ENCODE data around the gene XIRP2.
"Not testable (repeated sequence)": the region's sequence is repeated elsewhere in the genome, so short reads cannot be mapped to it uniquely, and the experiment has no call there.

The XIRP2 gene

GRCh38 chr2:167103028-167103756 lies 214.9 kb downstream of the XIRP2 start:
- TF ChIP-seq CTCF (IDR thresholded peaks at IDR 0.05): no peak
- no peak for DNase-seq
- Mint-ChIP-seq H3K36me3 (ENCODE audit: low read depth) (no peaks in the 10 kb centered on the region), H3K4me3 (no peak overlapping the region), H3K4me1 (no peaks in the 10 kb centered on the region), H3K27ac (no peak overlapping the region), H3K27me3 (ENCODE audit: low read depth, poor library complexity) (no peaks in the 10 kb centered on the region), H3K9me3 (peaks cover 11% of the 10 kb centered on the region)

GRCh38 chr2:167103757-167104133 lies 215.5 kb downstream of the XIRP2 start:
- no peak overlapping the region for H3K4me3 Mint-ChIP-seq
- TF ChIP-seq CTCF (IDR thresholded peaks at IDR 0.05): no peak
- H3K9me3 Mint-ChIP-seq: peaks cover 7% of the 10 kb centered on the region
- no peaks in the 10 kb centered on the region for H3K27me3 Mint-ChIP-seq (ENCODE audit: low read depth, poor library complexity)
- H3K27ac Mint-ChIP-seq: no peak overlapping the region
- no peaks in the 10 kb centered on the region for H3K4me1 Mint-ChIP-seq
- no peaks in the 10 kb centered on the region for H3K36me3 Mint-ChIP-seq (ENCODE audit: low read depth)
- DNase-seq: no peak

GRCh38 chr2:167104691-167105090 lies 216.4 kb downstream of the XIRP2 start:
- no peaks in the 10 kb centered on the region for H3K4me1 Mint-ChIP-seq
- H3K9me3 Mint-ChIP-seq: peaks cover 10% of the 10 kb centered on the region
- H3K27me3 Mint-ChIP-seq (ENCODE audit: low read depth, poor library complexity): no peaks in the 10 kb centered on the region
- no peak overlapping the region for H3K4me3 Mint-ChIP-seq
- DNase-seq: no peak
- no peak for TF ChIP-seq CTCF (IDR thresholded peaks at IDR 0.05)
- H3K27ac Mint-ChIP-seq: no peak overlapping the region
- H3K36me3 Mint-ChIP-seq (ENCODE audit: low read depth): no peaks in the 10 kb centered on the region

GRCh38 chr2:167109682-167110081 lies 221.4 kb downstream of the XIRP2 start:
- not testable (repeated sequence) for H3K27me3 Mint-ChIP-seq (ENCODE audit: low read depth, poor library complexity); H3K36me3 Mint-ChIP-seq (ENCODE audit: low read depth); H3K4me3 Mint-ChIP-seq; H3K9me3 Mint-ChIP-seq; H3K27ac Mint-ChIP-seq; H3K4me1 Mint-ChIP-seq; DNase-seq

DNA sequence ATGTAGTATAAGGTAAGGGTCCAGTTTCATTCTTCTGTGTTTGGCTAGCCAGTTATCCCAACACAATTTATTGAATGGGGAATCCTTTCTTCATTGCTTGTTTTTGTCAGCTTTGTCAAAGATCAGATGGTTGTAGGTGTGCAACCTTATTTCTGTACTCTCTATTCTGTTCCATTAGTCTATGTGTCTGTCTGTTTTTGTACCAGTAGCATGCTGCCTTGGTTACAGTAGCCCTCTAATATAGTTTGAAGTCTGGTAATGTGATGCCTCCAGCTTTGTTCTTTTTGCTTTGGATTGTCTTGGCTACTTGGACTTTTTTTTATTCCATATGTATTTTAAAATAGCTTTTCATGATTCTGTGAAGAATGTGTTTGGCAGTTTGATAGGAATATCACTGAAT lies 222.1 kb downstream of the XIRP2 start:
- no peak overlapping the region for H3K4me3 Mint-ChIP-seq

GRCh38 chr2:167114018-167114417 lies 225.7 kb downstream of the XIRP2 start:
- no peak for DNase-seq
- no peak overlapping the region for H3K27ac Mint-ChIP-seq
- peaks cover 7% of the 10 kb centered on the region for H3K9me3 Mint-ChIP-seq

More for the DNA sequence above, 222.1 kb downstream of the XIRP2 start:
- no peak for TF ChIP-seq CTCF (IDR thresholded peaks at IDR 0.05)
- H3K27ac Mint-ChIP-seq: no peak overlapping the region
- DNase-seq: no peak
- no peaks in the 10 kb centered on the region for H3K36me3 Mint-ChIP-seq (ENCODE audit: low read depth)
- H3K27me3 Mint-ChIP-seq (ENCODE audit: low read depth, poor library complexity): no peaks in the 10 kb centered on the region
- peaks cover 13% of the 10 kb centered on the region for H3K9me3 Mint-ChIP-seq
- H3K4me1 Mint-ChIP-seq: no peaks in the 10 kb centered on the region

More at GRCh38 chr2:167114018-167114417, 225.7 kb downstream of the XIRP2 start:
- H3K4me3 Mint-ChIP-seq: no peak overlapping the region
- H3K27me3 Mint-ChIP-seq (ENCODE audit: low read depth, poor library complexity): no peaks in the 10 kb centered on the region
- TF ChIP-seq CTCF (IDR thresholded peaks at IDR 0.05): no peak
- no peaks in the 10 kb centered on the region for H3K36me3 Mint-ChIP-seq (ENCODE audit: low read depth)
- H3K4me1 Mint-ChIP-seq: peaks cover 5% of the 10 kb centered on the region

Measured in nephron progenitor cell (in vitro differentiated cells).